ENCODE data around the gene TMEM240.
"Not testable (repeated sequence)": the region's sequence is repeated elsewhere in the genome, so short reads cannot be mapped to it uniquely, and the experiment has no call there.

The TMEM240 gene

DNA sequence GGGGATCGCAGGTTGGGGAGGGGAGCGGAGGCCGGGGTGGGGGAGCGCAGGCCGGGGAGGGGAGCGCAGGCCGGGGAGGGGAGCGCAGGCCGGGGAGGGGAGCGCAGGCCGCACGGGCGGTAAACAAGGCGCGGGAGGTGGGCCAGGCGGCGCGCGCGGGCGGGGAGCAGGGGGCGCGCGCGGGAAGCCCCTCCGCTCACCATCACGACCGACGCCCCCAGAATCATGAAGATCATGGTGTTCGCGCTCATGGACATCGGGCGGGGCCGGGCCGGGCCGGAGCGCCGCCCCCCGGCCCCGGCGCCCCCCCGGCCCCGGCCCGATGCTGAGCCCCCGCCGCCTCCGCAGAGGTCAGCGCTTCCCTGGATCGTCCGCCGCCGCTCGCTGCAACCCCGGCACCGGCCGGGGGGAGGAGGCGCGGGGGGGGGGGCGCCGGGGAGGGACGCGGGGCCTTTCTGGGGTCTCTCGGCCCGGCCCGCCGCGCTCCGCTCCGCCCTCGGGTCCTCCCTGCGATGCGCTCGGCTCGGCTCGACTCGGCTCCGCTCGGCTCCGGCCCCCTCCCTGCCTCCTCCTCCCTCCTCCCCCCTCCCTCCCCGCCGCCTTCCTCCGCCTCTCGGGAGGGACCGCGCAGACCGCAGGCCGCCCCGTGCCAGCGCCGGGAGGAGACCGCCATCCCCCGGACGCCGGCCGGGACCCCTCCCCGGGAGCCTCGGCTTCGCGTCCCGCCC, at the start of gene TMEM240:
TSS of gene TMEM240 (minus strand) at position 535 of the 728 bp plus-strand sequence. CDS start at position 257, 278 bp downstream.
- peak; percentile 41 to 64 for DNase-seq

DNA sequence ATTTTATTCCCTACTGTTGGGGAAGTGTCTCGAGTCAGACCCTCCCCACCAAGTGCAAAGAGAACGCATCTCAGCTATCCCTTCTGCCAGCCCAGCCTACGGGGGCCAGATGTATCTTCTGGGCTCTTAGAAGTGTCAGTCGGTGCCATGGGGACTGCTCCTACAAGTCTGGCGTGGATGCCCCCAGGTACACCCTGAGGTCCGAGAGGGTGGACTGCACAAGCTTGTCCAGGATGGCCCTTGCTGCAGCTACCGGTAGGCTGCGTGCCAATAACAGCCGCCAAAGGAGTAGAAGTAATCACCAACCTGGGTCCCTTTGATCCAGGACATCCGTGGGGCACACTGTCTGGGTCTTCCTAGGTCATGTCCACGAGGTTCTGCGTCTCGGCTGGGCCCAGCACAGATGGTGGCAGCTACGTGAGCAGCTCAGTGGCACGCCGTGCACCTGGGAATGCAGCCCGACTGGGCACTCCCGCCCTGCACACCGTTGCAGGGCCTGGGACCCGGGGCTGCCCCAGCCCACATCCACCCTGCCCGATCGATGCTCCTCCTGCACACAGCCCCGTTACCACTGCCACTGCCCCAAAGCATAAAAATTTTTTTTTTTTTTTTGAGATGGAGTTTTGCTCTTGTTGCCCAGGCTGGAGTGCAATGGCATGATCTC, 43.1 kb upstream of the TMEM240 start:
- DNase-seq = no peak

DNA sequence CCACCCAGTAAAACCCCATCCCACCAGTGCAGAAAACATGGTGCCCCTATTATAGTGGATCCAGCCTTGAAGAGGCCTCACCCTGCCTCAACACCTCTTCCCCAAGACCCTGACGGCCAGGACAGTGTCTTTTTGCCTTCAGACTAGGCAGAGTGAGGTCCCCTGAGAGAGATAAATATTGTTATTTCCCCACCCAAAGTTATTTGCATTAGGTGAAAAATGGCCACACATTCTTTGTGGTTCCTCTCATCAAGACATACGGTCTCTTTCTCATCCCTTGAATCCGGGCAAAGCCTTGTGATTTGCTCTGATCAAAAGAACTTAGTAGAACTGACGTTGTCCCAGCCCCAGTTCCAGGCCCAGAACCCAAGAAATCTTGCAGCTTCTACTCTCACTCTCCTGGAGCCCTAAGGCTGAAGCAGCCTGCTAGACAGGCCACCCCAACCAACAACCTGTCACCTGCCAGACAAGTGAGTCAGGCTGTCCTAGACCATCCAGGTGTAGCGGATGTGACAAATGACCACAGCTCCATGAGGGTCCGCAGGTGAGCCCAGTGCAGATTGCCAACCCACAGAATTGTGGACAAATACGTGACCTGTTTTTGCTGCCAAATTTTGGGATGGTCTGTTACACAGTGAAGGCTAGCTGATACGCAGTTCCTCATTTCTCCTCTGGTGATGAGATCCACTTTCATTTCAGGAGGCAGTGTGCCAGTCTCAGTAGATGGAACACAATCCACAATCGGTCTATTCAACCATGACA, 42.3 kb upstream of the TMEM240 start:
- DNase-seq = no peak

DNA sequence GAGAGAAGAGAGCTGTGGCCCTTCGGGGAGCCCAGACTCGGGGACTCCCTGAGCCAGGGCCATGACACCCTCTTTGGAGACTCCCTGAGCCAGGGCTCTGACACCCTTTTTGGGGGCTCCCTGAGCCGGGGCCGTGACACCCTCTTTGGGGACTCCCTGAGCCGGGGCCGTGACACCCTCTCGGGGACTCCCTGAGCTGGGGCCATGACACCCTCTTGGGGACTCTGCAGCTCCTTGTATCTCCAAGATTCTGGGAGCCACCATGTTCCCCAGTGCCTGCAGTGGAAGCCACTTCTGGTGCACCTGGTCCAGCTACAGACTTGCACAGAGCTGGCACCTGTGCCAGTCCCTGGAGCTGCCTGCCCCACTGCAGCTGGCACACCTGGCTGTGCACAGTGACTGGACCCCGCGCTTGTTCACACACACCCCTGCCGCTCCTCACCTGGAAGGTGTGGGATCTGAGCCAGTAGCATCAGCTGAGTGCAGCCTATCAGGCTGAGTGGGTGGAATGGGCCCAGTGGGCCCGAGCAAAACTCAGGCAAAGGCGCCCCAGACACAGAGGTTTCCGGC, 38.0 kb upstream of the TMEM240 start:
- no peak for DNase-seq

DNA sequence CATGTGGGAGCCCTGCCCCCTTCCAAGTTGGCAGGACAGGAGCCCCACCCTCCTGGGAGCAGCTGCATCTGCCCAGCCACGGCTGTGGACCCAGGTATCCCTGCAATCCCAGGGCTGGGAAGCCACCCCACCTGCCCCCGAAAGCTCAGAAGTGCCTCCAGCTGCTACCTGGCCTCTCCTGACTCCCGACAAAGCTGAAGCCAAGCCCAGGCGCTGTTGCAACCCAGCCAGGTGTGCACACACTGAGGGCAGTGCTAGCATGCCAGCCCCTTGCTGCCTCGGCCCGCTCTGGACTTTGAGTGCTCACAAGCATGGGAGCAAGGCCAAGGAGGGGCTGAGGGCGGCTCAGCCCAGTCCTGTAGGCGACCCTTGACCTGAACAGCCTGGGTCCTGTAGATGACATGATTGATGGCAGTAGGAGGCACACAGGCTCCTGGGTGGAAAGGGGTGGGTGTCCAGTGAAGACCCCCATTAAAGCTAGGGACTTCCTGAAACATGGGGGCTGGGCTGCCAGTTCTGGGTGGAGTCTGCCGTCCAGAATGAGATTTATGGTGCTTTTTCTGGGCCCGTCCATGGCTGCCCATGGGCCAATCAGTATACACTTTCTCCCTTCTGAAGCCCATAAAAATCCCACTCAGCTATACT, 37.1 kb upstream of the TMEM240 start:
- DNase-seq = no peak

DNA sequence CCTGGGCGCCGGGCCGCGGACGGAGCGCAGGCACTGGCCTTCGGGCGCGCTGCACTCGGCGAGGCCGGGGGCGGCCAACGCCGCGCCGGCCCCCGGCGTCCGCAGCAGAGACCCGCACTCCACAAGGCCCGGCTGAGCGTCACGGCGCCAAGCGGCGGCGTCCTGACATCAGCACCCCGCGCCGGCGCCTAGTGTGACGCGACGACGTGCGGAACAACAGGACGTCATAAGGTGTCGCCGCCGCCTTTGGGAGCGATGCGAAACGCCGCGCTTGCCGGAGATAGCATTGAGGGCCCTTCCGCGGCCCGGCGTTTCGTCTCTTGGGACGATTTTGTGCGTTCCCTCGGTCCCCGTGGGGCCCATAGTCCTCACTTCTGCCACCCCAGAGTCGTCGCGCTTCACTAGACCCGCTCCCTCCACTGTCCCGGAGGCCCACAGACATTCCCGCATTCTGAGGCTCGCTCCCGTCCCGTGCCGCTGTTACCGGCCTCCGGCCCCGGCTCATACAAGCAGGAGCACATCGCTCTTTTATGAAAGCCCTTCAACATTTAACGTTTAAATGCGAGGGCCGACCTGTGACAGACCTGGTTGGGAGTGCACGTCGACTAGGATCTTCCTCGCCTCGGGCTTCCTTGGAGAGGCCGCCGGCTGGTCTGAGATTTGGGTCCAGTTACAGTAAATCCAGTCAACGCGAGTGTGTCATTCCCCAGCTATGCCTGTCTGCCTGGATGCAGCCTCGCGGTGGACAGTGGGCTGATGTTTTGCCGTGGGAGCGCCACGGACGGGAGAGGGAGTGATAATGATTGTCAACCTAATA, 34.5 kb upstream of the TMEM240 start, which contains the start of gene SSU72:
TSS of gene SSU72 (minus strand) at position 143 of the 817 bp plus-strand sequence. CDS start 306 bp downstream, outside the sequence.
- DNase-seq = peak; percentile 76 to 79

DNA sequence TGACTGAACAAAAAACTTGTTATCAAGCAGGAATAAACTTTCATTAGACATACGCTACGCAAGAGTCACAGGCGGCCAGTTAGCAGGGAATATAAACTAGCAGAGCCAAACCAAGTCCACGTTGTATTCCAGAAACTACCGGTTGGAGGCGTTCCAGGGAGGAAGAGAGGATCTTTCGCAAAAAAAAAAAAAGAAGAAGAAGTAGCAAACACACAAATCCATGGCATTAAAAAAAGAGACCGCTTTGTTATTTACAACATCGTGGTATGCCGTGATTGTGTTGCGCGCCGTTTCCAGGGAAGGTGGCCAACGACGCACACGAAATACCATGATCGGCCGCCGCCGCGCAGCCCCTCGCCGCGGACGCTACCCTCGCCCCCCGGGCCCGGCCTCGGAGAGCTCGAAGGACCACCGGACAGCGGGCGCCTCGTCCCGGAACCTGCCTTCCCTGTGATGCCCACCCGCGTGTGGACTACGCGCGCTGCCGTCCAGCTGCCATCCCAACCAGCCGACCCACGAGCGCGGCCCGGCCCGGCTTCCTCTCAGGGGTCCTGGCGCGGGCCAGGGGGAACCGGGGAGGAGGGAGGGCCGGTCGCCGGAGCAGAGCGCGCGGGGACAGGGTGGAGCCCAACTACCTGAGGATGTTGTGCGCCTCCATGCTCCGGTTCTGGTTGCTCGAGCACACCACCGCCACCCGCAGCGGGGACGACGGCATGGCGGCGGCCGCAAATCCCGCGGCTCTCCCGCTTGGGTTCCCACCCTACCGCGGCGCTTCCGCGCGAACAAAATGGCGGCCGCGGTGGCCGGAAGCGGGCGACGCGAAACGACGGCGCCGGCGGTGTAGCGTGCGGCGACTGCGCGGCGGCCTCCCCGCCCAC, 33.7 kb upstream of the TMEM240 start:
- DNase-seq = peak in 1 of 2 donors; percentile 61

DNA sequence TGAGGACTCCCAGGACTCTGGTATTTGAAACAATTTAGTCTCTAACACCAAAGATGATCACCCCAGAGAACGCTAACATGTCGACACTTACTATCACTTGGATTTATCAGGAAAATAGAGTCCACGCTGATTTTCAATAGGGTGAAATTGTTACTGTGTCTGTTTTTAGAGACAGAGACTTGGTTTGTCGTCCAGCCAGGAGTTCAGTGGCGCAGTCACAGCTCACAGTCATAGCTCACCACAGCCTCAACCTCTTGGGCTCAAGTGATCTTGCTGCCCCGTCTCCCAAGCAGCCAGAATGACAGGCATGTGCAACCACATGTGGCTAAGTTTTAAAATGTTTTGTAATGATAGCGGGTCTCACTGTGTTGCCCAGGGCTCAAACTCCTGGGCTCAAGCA, 28.9 kb upstream of the TMEM240 start:
- no peak for DNase-seq

DNA sequence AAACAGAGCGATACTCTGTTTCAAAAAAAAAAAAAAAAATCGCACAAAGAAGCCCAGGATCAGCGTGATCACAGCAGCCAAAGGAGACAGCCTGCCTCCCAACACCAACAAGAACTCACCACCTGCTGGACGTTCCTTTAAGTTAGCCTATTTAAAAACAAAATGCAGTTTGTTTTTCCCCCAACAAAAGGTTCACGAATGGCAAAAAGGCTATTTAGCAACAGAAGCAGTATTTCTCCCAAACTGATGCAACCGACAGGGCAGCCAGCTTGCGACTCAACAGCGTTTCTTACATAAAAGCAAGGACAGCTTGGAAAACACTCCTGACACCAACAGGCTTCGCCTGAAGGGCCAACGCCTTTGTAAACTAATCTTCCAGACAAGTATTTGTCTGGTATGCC, 27.5 kb upstream of the TMEM240 start:
- no peak for DNase-seq

DNA sequence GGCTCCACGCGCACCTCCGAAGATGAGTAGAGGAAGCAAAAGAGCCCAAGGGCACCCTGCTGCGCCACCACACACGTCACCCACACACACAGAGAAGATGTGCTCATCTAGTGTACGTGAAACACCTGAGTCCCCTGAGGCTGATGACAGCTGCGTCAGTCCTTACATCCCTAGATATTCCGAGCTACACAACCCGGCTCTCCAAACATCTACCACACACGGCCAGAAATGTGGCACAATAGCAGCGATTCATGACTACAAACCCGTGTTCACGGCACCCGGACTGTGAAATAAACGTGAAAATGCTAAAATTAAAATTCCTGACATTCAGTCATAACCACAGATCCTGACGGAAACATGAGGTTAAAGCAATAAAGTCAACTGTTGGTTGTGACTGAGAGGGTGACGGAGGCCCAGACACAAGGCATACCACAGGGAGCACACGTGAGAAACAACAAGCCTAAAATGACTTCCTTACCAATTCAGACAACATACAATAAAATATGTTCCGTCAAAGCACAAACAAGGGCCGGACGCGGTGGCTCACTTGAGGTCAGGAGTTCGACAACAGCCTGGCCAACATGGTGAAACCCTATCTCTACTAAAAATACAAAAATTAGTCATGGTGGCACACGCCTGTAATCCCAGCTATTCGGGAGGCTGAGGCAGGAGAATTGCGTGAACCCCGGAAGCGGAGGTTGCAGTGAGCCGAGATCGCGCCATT, 26.9 kb upstream of the TMEM240 start:
- DNase-seq = no peak

DNA sequence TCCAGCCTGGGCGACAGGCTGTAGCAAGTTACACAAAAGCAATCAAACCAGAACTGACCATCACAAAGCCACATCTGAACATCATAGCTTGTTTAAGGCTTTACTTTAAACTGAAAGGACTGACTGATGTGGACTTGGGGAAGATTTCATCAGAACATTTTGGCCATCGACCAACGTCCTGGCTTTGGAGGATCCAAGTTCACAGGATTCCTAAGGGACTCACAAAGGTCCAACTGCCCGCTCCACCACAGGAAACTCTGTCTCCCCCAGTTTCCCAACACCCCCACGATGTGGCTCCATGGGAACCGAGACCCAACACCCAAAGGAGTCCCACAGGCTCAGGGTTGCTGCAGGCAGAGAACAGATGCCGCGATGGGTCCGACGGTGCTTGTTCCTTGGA, 24.9 kb upstream of the TMEM240 start:
- no peak for DNase-seq

DNA sequence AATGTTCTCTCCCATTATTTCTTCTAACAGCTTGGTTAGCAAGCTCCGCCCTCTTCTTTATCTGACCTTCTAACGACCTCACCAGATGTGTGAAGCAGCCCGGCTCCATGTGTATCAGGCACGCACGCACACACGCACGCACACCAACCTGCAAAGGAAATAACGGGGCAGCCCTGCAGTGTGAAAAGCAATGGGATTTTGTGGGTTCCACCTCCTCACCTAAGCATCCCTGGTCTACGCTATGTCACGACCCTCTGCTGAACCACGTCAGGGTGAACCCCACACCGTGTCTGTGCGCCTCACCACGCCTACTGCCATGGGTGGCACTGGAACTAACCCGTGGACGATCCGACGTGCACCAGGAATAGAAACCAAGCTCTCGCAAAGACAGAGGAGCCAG, 23.8 kb upstream of the TMEM240 start:
- DNase-seq = no peak

DNA sequence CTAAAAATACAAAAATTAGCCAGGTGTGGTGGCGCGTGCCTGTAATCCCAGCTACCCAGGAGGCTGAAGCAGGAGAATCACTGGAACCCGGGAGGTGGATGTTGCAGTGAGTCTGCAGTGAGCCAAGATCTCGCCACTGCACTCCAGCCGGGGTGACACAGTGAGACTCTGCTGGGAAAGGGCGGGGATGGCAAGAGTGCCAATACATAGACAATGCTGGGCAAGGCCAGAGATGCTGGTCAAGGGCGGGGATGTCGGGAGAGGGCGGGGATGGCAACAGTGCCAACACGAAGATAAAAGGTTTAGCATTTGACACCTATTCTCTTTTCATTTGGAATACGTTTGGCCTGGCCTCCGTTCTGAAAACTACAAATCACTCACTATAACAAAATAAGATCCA, 23.3 kb upstream of the TMEM240 start:
- DNase-seq = no peak

DNA sequence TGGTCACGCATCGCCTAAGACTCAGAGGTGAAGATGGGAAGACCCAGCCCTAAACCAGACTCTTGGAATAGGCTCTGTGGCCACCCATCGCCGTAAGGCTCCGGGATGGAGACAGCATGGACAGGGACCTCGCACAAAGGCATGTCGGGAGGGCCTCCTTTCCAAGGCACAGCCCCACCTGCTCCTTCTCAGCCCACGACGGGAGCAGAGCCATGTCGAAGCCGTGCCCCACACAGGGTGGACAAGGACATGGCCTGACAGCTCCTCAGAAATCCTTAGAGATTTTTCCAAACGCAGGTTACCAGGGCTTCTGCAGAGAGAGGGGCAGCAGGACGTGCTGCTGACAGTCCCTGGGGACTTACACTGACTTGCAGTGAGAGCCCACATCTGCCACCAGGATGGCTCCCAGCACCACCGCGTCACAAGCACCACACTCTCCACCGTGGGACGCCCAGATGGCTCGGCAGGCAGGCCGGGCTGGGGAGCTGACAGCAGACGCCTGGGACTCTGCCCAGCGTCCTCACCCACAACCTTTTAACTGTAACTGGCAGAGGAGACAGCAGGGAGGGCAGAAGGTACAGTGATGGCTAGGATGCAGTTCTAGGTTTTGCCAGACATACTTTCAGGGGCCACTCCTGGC, 22.3 kb upstream of the TMEM240 start:
- DNase-seq = no peak

DNA sequence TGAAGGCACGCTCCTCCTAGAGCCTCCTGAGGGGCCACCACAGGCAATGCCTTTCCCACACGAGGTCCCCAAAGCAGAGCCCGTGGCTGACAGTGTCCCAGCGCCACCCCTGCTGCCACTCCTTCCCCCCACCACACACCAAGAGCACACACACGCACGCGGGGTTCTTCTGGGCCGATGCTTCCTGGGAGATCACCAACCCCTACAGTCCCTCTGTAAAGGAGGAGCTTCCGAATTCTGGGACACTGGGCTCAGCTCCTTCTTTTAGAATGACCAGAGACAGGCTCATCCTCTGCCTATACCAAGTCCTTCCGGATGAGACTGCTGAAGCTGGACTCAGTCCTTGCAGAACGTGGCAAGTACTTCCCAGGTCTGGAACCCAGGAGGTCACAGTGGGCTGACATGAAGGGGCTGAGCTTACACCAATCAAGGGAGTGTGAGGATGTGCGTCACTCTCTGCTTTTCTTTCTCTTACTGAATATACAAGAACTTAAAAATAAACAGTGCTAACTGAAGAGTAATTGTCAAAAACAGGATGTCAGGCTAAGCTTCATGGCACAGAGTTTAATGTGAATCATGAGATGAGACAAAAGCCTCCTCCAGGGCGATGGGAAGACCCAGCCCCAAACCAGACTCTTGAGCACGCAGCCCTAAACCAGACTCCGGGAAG, 21.5 kb upstream of the TMEM240 start:
- DNase-seq = no peak

DNA sequence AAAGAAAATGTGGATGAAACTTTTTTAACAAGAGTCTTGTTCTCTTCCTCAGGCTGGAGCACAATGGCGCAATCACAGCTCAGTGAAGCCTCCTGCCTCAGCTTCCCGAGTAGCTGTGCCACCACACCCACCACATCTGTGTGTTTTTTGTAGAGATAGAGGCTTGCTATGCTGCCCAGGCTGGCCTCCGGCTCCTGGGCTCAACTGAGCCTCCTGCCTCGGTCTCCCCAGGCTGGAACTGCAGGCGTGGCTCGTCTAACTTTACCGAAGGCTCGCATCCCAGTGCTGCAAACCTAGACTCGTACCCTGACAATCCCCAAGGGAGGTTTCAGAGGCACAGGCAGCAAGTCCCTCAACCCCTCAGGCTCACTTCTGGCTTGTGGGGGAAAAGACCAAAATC, 19.8 kb upstream of the TMEM240 start:
- no peak for DNase-seq

DNA sequence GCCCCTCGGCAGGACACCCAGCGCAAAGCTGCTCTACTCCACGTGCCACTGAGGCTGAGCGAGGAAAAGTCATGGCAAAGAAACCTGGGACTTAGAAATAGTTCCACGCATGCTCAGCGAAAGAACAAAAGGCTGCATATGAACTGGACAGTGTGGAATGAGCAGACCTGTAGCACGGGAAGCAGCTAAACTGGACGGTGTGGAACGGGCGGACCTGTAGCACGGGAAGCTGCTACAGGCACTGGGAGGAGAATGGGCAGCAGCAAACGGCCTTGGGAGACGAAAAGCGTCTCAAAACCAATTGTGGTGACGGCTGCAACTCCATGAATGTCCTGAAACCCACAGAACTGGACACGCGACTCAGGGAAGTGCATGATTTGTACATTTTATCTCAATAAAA, 18.6 kb upstream of the TMEM240 start:
- no peak for DNase-seq

DNA sequence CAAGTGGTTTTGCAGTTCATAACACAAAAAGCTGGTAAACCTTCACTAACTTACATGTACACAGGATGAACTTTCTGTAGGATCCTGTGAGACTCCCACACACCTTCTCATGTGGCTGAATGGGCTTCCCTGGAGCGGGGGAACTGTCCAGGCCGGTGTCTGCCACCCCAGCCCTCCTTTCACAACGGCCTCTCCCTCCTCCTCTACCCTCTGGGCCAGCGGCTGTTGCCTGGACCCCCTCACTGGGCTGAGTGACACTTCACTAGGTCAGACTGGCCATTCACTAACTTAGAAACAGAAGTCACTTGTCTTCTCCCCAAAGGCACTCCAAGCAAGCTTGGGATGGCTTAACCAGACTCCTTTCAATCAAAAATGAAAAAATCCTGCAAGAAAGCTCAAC, 18.2 kb upstream of the TMEM240 start:
- DNase-seq = no peak

DNA sequence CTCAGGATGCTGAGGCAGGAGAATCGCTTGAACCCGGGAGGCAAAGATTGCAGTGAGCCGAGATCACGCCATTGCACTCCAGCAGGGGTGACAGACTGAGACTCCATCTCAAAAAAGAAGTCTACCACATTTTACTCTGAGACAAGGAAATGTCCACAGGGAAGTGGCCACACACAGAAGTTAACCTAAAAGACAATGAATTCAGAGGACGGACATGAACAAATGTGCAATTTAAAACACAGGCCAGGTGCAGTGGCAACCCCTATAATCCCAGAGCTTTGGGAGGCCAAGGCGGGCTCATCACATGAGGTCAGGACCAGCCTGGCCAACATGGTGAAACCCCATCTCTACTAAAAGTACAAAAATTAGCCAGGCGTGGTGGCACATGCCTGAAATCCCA, 17.3 kb upstream of the TMEM240 start:
- not testable (repeated sequence) for DNase-seq
